Urothelium cell line (cell line): ENCODE measurements around the gene ALG12.

Experiments
- DNase-seq: peaks from one replicate; pipeline ENCODE4 v3.0.0; 2011; ENCODE audit warnings: low spot score, mixed read lengths
- FAIRE-seq: peaks from 2 replicates; lab custom pipeline; 2011; peaks lifted over from hg19 to GRCh38; lab: Jason Lieb, UNC

ALG12 gene

DNA sequence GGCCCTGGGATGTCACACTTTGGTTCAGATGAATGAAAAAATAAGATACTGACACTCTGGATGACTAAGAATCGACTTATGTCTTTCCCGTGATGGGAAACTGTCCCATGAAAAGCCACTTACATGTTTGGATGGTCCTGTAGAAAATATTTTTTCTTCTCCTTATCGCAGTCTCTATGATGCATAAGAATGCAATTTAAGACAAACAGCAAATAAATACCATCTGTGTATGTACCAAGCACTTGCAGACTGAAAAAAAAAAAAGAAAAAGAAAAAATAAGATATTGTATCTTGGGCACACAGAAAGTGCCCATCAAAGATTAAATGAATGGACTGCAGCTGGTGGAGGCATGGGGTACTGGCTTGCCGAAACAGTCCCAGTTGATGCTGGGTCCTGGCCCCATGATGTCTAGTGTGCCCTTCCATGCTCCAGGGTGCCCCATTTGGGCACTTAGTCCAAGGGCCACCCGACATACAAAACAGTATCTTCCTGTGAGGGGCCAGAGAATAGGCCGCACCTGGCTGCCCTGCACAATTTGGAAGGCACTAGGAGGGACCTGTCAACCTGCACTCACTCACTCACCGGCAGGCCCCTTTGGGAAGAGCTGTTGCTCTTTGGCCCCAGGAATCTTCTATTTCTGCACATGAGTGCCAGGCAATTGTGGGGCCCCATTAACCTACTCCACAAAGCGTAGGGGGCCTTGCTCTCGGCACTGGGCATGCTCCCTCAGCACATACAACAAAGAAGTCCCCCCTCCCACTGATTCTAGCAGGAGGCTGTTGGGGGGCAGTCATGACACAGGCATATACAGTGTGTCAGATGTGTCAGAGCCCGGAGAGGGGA, 67.1 kb downstream of the ALG12 start:
- FAIRE-seq (no peak), DNase-seq (no peak)
